Esophagus muscularis mucosa (tissue), 4 donors: ENCODE data around the gene GNB5.

Experiments
- EP300 ChIP-seq: sonication (generic); formaldehyde crosslinking; IDR thresholded peaks from one replicate; pipeline ENCODE4 v1.6.1; 2017; ENCODE audit warnings: antibody characterized with exemption
- POLR2AphosphoS5 ChIP-seq, 2 donors: sonication (generic); formaldehyde crosslinking; IDR thresholded peaks; one replicate each; pipeline ENCODE4 v1.6.1; 2017; ENCODE audit warnings: antibody characterized with exemption in 2 of 2
- TF ChIP-seq, protein P1 (sequence below), 3 experiments: fragments of 200-600 bp in 2 of 3; fragments of 450-650 bp in 1 of 3; sonication (generic) in 2 of 3; IDR thresholded peaks; one replicate each; pipeline ENCODE4 v1.5.1; 2017 to 2019; ENCODE audit warnings: antibody characterized with exemption in 3 of 3, mild to moderate bottlenecking in 2 of 3, moderate library complexity in 1 of 3

DNA sequence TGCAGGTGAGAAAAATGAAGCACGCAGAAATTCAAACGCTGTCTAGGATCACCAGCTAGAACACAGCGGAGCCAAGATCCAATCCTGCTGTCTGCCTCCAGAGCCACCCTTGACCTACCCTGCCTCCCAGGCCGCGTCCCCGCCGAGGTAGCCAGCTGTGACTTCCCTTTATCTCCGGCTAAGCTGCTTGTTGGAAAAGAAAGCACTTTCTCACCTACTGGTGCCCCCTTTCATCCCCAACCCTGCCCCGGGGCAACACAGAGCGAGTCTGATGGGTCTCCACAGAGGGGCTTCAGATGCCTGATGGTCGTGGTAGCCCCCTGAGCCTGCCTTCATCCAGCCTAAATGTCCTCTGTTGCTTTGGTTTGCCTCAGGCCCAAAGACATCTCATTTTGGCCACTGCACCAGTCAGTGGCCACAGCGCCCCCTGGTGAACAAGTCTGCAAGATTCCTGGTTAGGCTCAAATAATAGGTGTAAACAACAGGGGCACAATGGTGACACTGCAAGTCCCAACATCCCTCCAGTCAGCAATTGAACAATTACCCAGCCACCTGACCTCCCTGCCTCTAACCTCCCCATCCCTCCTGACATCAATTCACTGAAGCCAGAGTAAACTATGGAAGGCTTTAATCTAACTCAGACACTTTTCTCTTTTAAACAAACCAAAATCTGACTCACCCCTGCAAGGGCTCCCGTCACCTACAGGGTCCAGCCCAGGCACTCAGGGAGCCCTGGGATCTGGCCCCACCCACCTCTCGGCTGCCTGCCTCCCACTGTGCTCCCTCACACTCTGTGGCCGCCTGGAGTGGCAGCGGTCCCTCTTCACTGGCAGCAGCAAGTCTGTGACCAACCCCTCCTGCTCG, 51.4 kb downstream of the GNB5 start:
- TF ChIP-seq, protein P1, sequence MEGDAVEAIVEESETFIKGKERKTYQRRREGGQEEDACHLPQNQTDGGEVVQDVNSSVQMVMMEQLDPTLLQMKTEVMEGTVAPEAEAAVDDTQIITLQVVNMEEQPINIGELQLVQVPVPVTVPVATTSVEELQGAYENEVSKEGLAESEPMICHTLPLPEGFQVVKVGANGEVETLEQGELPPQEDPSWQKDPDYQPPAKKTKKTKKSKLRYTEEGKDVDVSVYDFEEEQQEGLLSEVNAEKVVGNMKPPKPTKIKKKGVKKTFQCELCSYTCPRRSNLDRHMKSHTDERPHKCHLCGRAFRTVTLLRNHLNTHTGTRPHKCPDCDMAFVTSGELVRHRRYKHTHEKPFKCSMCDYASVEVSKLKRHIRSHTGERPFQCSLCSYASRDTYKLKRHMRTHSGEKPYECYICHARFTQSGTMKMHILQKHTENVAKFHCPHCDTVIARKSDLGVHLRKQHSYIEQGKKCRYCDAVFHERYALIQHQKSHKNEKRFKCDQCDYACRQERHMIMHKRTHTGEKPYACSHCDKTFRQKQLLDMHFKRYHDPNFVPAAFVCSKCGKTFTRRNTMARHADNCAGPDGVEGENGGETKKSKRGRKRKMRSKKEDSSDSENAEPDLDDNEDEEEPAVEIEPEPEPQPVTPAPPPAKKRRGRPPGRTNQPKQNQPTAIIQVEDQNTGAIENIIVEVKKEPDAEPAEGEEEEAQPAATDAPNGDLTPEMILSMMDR (IDR thresholded peaks at IDR 0.05) = peak; percentile 52 to 75 (median 64)
- TF ChIP-seq EP300 (no peak), POLR2AphosphoS5 (IDR thresholded peaks at IDR 0.05) (no peak)
